HG03135 (cell line): Measurements from ENCODE around the gene BLVRA.
"Not testable (repeated sequence)": the region's sequence is repeated elsewhere in the genome, so short reads cannot be mapped to it uniquely, and the experiment has no call there.

ENCODE experiments used
- ATAC-seq: cut with Tn5 transposase; IDR thresholded peaks from one replicate; pipeline ENCODE4 v1.9.1; 2021; ENCODE audit warnings: mild to moderate bottlenecking, moderate library complexity; ENCODE audit not compliant: unreplicated experiment

The BLVRA gene

DNA sequence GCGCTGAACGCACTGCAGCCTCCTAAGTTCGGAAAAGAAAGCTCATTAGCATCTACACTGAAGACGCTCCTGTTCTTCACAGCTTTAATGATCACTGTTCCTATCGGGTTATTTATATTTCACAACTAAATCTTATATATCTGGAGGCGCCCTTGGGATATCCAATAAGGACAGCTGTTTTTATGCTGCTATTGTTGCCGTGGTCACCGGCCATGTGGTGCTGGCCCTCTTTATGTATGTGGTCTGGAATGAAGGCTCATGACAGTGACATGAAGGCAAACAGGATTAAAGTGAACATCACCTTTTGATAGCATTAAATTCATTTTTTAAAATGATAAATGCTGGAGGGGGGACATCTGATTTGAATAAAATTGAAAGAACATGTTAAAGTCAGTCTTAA lies 8.8 kb downstream of the BLVRA start:
- ATAC-seq: no peak

DNA sequence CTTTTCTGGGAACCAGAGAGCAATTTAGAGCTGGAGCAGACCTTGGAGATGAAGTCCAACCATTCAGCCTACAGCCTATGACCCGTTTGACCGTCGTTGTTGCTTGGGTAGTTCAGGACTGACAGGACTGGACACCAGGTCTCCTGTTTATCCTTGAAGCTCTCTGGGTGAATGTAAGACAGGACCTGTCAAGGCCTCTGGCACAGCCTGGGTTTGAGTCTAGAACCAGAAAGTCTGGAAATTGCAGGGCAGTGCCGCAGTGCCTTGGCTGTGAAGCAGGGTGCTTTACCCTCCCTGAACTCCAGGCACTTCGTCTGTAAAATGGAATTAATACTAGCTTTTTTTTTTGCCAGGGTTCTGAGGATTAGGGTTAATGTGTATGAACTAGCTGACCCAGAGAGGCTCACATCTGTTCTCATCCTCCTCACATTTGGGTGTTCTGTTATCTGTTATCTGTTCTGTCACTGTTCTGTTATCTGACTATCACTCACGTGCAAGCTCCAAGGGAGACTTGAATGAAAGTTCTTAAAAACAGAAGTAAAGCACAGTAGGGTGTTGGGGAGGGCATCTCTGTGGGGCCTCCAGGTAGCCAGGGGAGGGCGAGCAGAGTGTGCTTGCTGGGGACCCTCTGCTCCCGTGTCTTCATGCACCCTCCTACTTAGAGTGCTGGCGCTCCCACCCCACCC lies 9.9 kb downstream of the BLVRA start:
- ATAC-seq: no peak

DNA sequence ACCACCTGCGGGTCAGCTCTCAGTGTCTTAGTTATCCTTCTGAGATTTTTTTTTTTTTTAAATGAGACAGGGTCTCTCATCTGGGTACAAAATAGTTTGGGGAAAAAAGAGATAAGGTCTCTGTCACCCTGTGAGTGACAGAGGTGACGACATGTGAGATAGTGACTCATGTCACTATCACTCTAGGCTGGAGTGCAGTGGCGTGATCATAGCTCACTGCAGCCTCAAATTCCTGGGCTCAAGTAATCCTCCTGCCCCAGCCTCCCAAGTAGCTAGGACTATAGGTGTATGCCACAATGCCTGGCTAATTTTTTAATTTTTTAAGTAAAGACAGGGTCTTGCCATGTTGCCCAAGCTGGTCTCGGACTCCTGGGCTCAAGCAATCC lies 10.4 kb downstream of the BLVRA start:
- no peak for ATAC-seq

DNA sequence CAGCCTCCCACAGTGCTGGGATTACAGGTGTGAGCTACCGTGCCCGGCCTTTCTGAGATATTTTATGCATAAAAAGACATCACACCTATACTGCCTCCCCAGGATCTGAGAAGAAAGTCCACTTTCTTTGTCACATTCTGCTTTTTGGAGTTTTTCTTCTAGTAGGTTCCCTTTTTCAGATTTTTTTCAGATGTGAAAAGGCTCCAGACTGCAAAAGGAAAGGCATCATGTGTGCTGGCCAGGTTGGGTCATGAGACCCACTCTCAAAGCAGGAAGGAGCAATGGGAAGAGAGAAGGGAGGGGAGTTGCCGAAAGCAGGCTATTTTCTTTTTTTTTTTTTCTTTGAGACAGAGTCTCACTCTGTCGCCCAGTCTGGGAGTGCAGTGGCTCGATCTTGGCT lies 10.8 kb downstream of the BLVRA start:
- ATAC-seq: no peak

GRCh38 chr7:43769791-43770465 lies 11.4 kb downstream of the BLVRA start:
- ATAC-seq: no peak

DNA sequence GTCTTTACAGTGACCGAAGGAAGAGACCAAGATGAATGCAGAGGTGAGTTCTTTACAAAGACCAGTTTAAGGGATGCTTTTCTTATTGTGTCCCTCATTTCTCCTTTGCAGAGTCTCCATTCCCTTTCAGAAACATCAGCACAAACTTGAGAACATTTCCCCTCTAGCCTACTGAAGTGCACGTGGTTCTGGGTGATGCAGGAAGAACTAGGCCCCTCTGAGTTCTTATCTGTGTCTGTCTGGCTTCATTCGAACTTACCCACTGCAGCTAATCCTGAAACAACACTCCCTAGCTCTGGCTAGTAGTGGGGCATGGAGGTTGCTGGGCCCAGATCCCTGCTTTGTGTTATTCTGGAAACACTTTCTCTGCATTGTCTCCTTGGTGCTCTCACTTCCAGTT lies 12.6 kb downstream of the BLVRA start:
- ATAC-seq: no peak

DNA sequence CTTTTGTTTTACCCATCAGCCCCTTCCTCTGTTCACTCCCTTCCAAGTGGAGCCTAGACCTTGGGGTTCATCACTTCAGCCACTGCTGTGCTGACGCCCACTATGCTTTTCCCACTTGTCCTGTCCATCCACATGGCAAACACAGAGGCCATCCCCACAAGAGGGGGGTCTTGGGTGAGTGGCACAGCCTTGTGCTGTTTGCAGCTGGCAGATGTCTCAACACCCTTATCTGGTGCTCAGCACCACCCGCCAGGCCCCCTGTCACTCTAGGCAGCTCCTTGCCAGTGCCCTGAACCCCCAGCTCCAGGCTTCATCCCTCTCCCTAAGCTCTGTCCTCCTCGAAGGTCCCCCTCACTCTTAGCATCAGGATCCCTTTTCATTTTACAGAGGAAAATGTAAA lies 13.1 kb downstream of the BLVRA start:
- no peak for ATAC-seq

GRCh38 chr7:43773268-43773667 lies 14.8 kb downstream of the BLVRA start:
- not testable (repeated sequence) for ATAC-seq

- not testable (repeated sequence) for ATAC-seq
Observed at GRCh38 chr7:43775255-43775654, 16.8 kb downstream of the BLVRA start.

DNA sequence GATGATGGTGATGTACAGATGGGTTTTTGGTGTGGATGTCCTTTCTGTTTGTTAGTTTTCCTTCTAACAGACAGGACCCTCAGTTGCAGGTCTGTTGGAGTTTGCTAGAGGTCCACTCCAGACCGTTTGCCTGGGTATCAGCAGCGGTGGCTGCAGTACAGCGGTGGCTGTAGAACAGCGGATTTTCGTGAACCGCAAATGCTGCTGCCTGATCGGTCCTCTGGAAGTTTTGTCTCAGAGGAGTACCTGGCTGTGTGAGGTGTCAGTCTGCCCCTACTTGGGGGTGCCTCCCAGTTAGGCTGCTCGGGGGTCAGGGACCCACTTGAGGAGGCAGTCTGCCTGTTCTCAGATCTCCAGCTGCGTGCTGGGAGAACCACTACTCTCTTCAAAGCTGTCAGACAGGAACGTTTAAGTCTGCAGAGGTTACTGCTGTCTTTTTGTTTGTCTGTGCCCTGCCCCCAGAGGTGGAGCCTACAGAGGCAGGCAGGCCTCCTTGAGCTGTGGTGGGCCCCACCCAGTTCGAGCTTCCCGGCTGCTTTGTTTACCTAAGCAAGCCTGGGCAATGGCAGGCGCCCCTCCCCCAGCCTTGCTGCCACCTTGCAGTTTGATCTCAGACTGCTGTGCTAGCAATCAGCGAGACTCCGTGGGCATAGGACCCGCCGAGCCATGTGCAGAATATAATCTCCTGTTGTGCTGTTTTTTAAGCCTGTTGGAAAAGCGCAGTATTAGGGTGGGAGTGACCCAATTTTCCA lies 20.0 kb downstream of the BLVRA start:
- not testable (repeated sequence) for ATAC-seq

DNA sequence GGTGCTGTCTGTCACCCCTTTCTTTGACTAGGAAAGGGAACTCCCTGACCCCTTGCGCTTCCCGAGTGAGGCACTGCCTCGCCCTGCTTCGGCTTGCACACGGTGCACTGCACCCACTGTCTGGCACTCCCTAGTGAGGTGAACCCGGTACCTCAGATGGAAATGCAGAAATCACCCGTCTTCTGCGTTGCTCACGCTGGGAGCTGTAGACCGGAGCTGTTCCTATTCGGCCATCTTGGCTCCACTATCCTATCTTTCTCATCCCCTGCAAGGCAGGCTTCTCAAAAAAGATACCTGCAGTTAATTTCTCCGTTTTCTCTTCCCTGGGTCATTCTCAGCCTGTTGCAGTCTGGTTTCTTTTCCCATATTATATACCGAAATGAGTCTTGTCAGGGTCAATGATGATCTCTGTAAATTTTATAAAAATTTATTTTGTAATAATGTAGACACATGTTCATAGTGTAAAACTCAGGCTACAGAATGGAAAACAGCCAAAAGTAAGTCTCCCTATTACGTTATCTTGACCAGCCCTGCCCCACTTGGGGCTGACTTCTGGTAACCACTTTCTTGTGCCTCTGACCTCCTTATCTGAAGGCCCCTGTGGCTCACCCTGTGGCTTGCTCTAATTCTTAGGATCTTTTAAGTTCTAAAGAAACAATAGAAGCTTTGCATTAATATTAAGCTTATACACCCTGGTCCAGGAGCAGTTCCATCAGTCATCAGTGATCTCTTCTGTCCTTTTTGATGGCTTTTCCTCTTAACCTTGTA lies 20.7 kb downstream of the BLVRA start:
- no peak for ATAC-seq

DNA sequence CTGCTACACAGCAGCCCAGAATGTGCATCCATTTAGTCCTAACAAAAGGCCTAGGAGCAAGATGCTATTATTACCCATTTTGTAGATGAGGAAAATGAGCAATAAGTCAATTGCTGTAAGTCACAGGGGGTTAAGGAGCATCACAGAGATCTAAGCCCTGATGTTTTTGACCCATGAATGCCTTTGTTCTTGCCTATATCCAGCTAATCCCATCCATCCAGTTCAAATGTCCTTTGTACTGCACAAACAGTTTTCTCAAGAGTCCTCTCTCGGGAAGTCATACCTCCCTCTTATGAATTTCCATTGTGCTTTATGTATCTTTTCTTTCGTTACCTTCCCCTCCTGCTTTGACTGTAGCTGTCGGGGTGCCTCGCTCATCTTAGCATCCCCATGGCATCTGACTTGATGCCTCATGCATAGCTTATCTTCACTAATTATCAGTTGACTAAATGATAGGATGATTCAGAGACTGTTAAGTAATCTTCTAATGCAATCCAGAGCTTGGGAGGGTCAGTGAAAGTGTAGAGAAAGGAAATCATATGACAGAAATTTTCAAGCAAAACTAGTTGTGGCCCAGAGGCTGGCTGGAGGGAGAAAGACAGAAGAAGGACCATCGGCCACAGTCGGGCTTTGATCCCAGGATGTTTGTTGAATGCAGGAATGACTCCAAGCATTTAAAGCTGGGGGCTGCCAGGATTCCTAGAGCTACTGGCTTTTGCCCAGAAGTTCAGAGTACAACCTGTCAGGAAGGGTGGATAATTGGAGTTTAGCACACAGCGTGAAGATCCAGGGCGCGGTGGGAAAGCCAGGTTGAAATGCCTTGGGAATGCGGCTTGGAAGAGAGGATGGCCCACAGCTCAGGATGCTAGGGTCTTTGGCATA lies 23.5 kb downstream of the BLVRA start:
- ATAC-seq: no peak

- no peak for ATAC-seq
Observed at GRCh38 chr7:43782768-43783555, 24.5 kb downstream of the BLVRA start.

GRCh38 chr7:43784030-43784584 lies 25.6 kb downstream of the BLVRA start:
- ATAC-seq: peak; percentile 5

DNA sequence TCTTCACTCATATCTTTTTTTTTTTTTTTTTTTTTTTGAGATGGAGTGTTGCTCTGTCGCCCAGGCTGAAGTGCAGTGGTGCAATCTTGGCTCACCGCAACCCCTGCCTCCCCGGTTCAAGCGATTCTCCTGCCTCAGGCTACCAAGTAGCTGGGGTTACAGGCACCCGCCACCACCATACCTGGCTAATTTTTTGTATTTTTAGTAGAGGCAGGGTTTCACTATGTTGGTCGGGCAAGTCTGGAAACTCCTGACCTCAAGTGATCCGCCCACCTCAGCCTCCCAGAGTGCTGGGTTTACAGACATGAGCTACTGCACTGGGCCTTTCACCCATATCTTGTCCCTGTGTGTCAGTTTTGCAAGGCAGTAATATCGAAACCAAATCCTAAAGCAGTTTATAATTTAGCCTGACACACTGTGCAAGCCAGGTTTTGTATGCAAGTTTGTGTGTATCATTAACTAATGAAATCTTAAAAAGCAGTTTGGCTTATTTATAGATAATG lies 26.2 kb downstream of the BLVRA start:
- ATAC-seq: peak; percentile 96

GRCh38 chr7:43785420-43785819 lies 26.9 kb downstream of the BLVRA start:
- ATAC-seq: no peak

- no peak for ATAC-seq
Observed at GRCh38 chr7:43787771-43788170, 29.3 kb downstream of the BLVRA start.

GRCh38 chr7:43790006-43790405 lies 31.5 kb downstream of the BLVRA start:
- no peak for ATAC-seq

DNA sequence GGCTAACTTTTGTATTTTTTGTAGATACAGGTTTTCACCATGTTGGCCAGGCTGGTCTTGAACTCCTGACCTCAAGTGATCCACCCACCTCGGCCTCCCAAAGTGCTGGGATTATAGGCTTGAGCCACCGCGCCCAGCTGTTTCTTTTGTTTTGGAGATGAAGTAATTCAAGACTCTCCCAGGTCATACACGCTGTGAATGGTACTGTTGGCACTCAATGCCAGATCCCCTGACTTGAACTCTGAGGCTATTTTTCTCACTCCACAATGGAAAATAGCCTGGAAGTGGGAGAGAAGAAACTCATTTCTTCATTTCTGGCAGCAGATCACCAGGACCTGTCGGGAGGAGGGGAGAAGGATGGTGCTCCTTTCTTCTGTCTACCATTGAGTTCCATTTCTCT lies 32.4 kb downstream of the BLVRA start:
- ATAC-seq: no peak
